CD4-positive, alpha-beta T cell (primary cell): ENCODE data around the gene SYNE1. TPM values are rescaled to one million over a fixed set of nuclear protein-coding genes. Genes with fewer than 3 reads are reported as not detected.

Experiments used
- ATAC-seq: fragments of 200-7000 bp; cut with Tn5 transposase; one replicate; pipeline ENCODE4 v1.10.0; 2022; ENCODE audit warnings: mild to moderate bottlenecking; ENCODE audit not compliant: poor library complexity
- CTCF ChIA-PET: fragments of 350-600 bp; sonication (Branson Sonifier 250); formaldehyde crosslinking; loops from one replicate; lab custom pipeline; 2021; ENCODE audit warnings: antibody characterized with exemption, inconsistent platforms; lab: Charles Lee
- POLR2A ChIA-PET: fragments of 350-600 bp; sonication (Branson Sonifier 250); formaldehyde crosslinking; loops from one replicate; lab custom pipeline; 2021; ENCODE audit warnings: antibody characterized with exemption, inconsistent platforms; lab: Charles Lee
- DNase-seq, 14 experiments: peaks; one replicate each; pipeline ENCODE4 v3.0.0-alpha.2; 2013 to 2020; ENCODE audit warnings: mixed read lengths in 2 of 14
- H3K27ac ChIP-seq, 2 donors: one replicate each; pipeline versions ENCODE4 v1.5.1 to v1.7.0; 2013; ENCODE audit warnings: low read length in 2 of 2, low read depth in 1 of 2, mild to moderate bottlenecking in 1 of 2
- H3K27me3 ChIP-seq, 2 experiments: 1 replicate in 1 of 2; 2 replicates in 1 of 2; pipeline versions ENCODE4 v1.6.1 to v1.7.0; 2013; ENCODE audit warnings: low read length in 2 of 2, control low read depth in 1 of 2, mild to moderate bottlenecking in 1 of 2, moderate library complexity in 1 of 2; ENCODE audit not compliant: insufficient read depth in 2 of 2, control insufficient read depth in 1 of 2
- H3K36me3 ChIP-seq: one replicate; pipeline ENCODE4 v1.6.1; 2013; ENCODE audit warnings: low read length, control low read depth; ENCODE audit not compliant: insufficient read depth
- H3K4me1 ChIP-seq: one replicate; pipeline ENCODE4 v1.6.1; 2013; ENCODE audit warnings: low read length, control low read depth; ENCODE audit not compliant: insufficient read depth
- H3K4me3 ChIP-seq: one replicate; pipeline ENCODE4 v1.5.1; 2013; ENCODE audit warnings: mild to moderate bottlenecking, low read length, moderate library complexity
- H3K9me3 ChIP-seq, 2 experiments: 1 replicate in 1 of 2; 2 replicates in 1 of 2; pipeline versions ENCODE4 v1.6.1 to v1.7.0; 2013; ENCODE audit warnings: low read length in 2 of 2, mild to moderate bottlenecking in 2 of 2, control low read depth in 1 of 2, moderate library complexity in 1 of 2; ENCODE audit not compliant: control insufficient read depth in 1 of 2, insufficient read depth in 1 of 2
- H3K27ac Mint-ChIP-seq: one replicate; pipeline ENCODE4 v1.8.0; 2020; ENCODE audit warnings: mixed read lengths
- H3K27me3 Mint-ChIP-seq: one replicate; pipeline ENCODE4 v1.8.0; 2021; ENCODE audit warnings: mixed read lengths
- H3K36me3 Mint-ChIP-seq: one replicate; pipeline ENCODE4 v1.8.0; 2021; ENCODE audit warnings: low read depth, mixed read lengths
- H3K4me1 Mint-ChIP-seq: one replicate; pipeline ENCODE4 v1.8.0; 2021; ENCODE audit warnings: low read depth, mixed read lengths
- H3K4me3 Mint-ChIP-seq: one replicate; pipeline ENCODE4 v1.8.0; 2020; ENCODE audit warnings: mild to moderate bottlenecking, mixed read lengths
- H3K9me3 Mint-ChIP-seq: one replicate; pipeline ENCODE4 v1.8.0; 2020; ENCODE audit warnings: mixed read lengths
- intact Hi-C, 2 experiments: fragments of 100-400 bp; cut with DNase I in 1 of 2; cut with micrococcal nuclease in 1 of 2; formaldehyde crosslinking; loops; one replicate each; pipeline versions ENCODE4 v1.15.1 to v1.9.0; 2023 to 2025; cut with DNase I, micrococcal nuclease
- total RNA-seq, 174 experiments: library from RNA in 2 of 174; stranded (reverse) in 2 of 174; gene quantifications; one replicate each; pipeline ENCODE4 v1.2.3 and lab custom pipeline; 2021 to 2026
- TF ChIP-seq, protein P1 (sequence below): fragments of 200-600 bp; IDR thresholded peaks from one replicate; pipeline ENCODE4 v1.8.0; 2022; ENCODE audit warnings: antibody characterized with exemption, mild to moderate bottlenecking

The SYNE1 gene
- total RNA-seq, 2 experiments from 2014 or later = 94.9 to 108 TPM

DNA sequence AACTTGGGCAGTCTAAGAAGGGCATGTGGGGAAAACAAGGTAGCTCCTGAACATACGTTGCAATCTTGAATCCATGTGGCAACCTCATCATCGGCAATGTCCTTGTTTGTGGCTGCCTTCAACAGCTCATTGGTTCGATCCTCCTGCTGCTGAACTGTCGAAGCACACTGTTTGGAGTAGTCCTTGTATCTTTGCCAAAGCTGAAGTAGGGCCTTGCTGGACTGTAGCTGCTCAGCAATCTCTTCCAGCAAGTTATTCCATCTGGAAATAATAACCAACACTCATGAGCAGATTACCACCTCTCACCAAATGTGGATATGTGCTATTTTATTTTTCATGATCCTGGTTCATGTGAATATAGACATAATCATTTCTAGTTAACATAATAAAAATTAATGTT is 416.4 kb downstream of the SYNE1 start:
- Histone ChIP-seq H3K9me3 (peaks cover 8 to 18% of the 10 kb centered on the region in 2 experiments), H3K4me1 (no peaks in the 10 kb centered on the region), H3K27me3 (no peaks in the 10 kb centered on the region), H3K4me3 (no peak overlapping the region), H3K27ac (no peak overlapping the region), H3K36me3 (peaks cover 89% of the 10 kb centered on the region)
- ChIA-PET POLR2A (interaction anchor here (0.6 kb wide), 1 partner anchor 69 kb away, joined by 3 read pairs; no protein-coding TSS in a partner anchor), CTCF (interaction anchor here (1.1 to 1.8 kb wide), 2 partner anchors 56 to 68 kb away, joined by 3 read pairs; no protein-coding TSS in a partner anchor)
- TF ChIP-seq, protein P1, sequence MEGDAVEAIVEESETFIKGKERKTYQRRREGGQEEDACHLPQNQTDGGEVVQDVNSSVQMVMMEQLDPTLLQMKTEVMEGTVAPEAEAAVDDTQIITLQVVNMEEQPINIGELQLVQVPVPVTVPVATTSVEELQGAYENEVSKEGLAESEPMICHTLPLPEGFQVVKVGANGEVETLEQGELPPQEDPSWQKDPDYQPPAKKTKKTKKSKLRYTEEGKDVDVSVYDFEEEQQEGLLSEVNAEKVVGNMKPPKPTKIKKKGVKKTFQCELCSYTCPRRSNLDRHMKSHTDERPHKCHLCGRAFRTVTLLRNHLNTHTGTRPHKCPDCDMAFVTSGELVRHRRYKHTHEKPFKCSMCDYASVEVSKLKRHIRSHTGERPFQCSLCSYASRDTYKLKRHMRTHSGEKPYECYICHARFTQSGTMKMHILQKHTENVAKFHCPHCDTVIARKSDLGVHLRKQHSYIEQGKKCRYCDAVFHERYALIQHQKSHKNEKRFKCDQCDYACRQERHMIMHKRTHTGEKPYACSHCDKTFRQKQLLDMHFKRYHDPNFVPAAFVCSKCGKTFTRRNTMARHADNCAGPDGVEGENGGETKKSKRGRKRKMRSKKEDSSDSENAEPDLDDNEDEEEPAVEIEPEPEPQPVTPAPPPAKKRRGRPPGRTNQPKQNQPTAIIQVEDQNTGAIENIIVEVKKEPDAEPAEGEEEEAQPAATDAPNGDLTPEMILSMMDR = no peak
- Mint-ChIP-seq H3K4me3 (no peak overlapping the region), H3K27me3 (no peaks in the 10 kb centered on the region), H3K9me3 (no peaks in the 10 kb centered on the region), H3K27ac (no peak overlapping the region), H3K4me1 (no peaks in the 10 kb centered on the region), H3K36me3 (peaks cover 95% of the 10 kb centered on the region)
- intact Hi-C loops = loop anchor here in 1 of 2 experiments (5.0 kb wide), 1 partner anchor 42 kb away; no protein-coding TSS in a partner anchor
- no peak for DNase-seq
- no peak for ATAC-seq

DNA sequence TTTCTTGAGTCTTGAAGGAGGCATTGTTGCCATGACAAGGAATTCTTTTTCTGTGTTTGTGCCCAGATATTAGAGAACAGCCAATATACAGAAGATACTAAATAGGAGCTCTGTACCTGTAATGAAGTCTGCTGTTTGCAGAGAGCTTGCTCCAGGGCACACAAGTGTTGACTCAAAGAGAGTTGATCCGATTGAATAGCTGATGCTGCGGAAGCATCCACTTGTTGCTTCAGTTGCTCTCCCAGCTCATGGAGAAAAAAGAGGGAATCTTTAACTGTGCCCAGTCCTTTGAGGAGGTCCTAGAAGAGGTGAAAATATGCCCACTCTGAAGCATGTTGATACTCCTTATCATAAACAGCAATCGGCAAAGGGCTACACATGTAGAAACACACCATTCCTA is 418.3 kb downstream of the SYNE1 start:
- intact Hi-C loops = no loop called here
- Mint-ChIP-seq H3K27me3 (no peaks in the 10 kb centered on the region), H3K9me3 (no peaks in the 10 kb centered on the region), H3K4me1 (no peaks in the 10 kb centered on the region), H3K27ac (no peak overlapping the region), H3K4me3 (no peak overlapping the region), H3K36me3 (peaks cover 94% of the 10 kb centered on the region)
- Histone ChIP-seq H3K4me1 (no peaks in the 10 kb centered on the region), H3K27ac (no peak overlapping the region), H3K36me3 (peaks cover 86% of the 10 kb centered on the region), H3K27me3 (no peaks in the 10 kb centered on the region), H3K9me3 (peaks cover 8 to 18% of the 10 kb centered on the region in 2 experiments), H3K4me3 (no peak overlapping the region)
- ChIA-PET CTCF (interaction anchor here (1.9 kb wide), 1 partner anchor 17 kb away, joined by 4 read pairs; no protein-coding TSS in a partner anchor), POLR2A (interaction anchor here (0.6 kb wide), 2 partner anchors 39 to 728 kb away, joined by 4 to 6 read pairs; no protein-coding TSS in a partner anchor)
- TF ChIP-seq, protein P1 = no peak
- DNase-seq = no peak
- no peak for ATAC-seq

DNA sequence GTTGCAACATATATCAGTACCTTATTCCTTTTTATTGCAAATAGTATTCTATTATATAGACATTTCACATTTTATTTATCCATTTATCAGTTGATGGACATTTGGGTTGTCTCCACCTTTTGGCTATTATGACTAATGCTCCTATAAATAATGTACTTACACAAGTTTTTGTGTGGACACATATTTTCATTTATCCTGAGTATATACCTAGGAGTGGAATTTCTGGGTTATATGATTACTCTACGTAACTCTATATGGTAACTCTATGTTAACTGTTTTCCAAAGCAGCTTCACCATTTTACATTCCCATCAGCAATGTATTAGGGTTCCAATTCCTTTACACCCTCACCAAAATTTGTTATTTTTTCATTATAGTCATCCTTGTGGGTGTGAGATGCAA is 424.7 kb downstream of the SYNE1 start:
- no peak overlapping the region for H3K4me3 ChIP-seq
- Mint-ChIP-seq H3K27ac (no peak overlapping the region), H3K36me3 (peaks cover 93% of the 10 kb centered on the region), H3K4me3 (no peak overlapping the region), H3K9me3 (no peaks in the 10 kb centered on the region), H3K27me3 (no peaks in the 10 kb centered on the region), H3K4me1 (no peaks in the 10 kb centered on the region)
- ATAC-seq = no peak
- TF ChIP-seq, protein P1 = no peak
- ChIA-PET POLR2A (interaction anchor here (0.5 to 2.1 kb wide), 2 partner anchors 13 to 28 kb away, joined by 3 to 5 read pairs; no protein-coding TSS in a partner anchor), CTCF (no interaction called here)
- no peaks in the 10 kb centered on the region for H3K9me3 ChIP-seq
- DNase-seq = no peak
- no peaks in the 10 kb centered on the region for H3K4me1 ChIP-seq
- no peaks in the 10 kb centered on the region for H3K27me3 ChIP-seq
- H3K27ac ChIP-seq = no peak overlapping the region
- intact Hi-C loops = no loop called here
- H3K36me3 ChIP-seq = peaks cover 72% of the 10 kb centered on the region
